HepG2 (cell line): ENCODE measurements around the gene RPL37A. TPM values are rescaled to one million over a fixed set of nuclear protein-coding genes. Genes with fewer than 3 reads are reported as not detected.

ENCODE experiments used
- BHLHE40 ChIP-seq: IDR thresholded peaks from 2 replicates; pipeline ENCODE4 v1.6.1; 2011; ENCODE audit warnings: low read length, improper control_type of control experiment
- FOSL2 ChIP-seq: sonication (generic); formaldehyde crosslinking; IDR thresholded peaks from 2 replicates; pipeline ENCODE4 v1.4.0; 2020; ENCODE audit warnings: missing genetic modification reagents
- GMEB2 ChIP-seq: IDR thresholded peaks from 2 replicates; pipeline ENCODE4 v1.6.1; 2016; ENCODE audit warnings: missing biosample characterization, missing genetic modification reagents, low read depth
- HDAC1 ChIP-seq: sonication (generic); formaldehyde crosslinking; IDR thresholded peaks from 2 replicates; pipeline ENCODE4 v1.5.1; 2020; ENCODE audit warnings: mild to moderate bottlenecking, missing genetic modification reagents
- HOXA9 ChIP-seq: sonication (generic); formaldehyde crosslinking; IDR thresholded peaks from 2 replicates; pipeline ENCODE4 v1.8.1; 2022; ENCODE audit warnings: missing genetic modification reagents, mild to moderate bottlenecking, moderate library complexity, borderline replicate concordance
- KDM6A ChIP-seq: IDR thresholded peaks from 2 replicates; pipeline ENCODE4 v1.6.1; 2016; ENCODE audit warnings: low read depth
- PRDM4 ChIP-seq: sonication (generic); formaldehyde crosslinking; IDR thresholded peaks from 2 replicates; pipeline ENCODE4 v1.9.0; 2021; ENCODE audit warnings: missing genetic modification reagents, borderline replicate concordance
- SP2 ChIP-seq: sonication (generic); formaldehyde crosslinking; IDR thresholded peaks from 2 replicates; pipeline ENCODE4 v1.5.1; 2020; ENCODE audit warnings: mild to moderate bottlenecking, missing genetic modification reagents
- TBL1XR1 ChIP-seq: fragments of 150-350 bp; IDR thresholded peaks from 2 replicates; pipeline ENCODE4 v1.6.1; 2014; ENCODE audit warnings: borderline replicate concordance, low read length; ENCODE audit not compliant: partially characterized antibody
- THAP11 ChIP-seq: IDR thresholded peaks from 2 replicates; pipeline ENCODE4 v1.6.1; 2016; ENCODE audit warnings: missing biosample characterization, missing genetic modification reagents
- YY1 ChIP-seq: IDR thresholded peaks from 2 replicates; pipeline ENCODE4 v1.6.1; 2011; ENCODE audit warnings: low read length, low read depth, moderate library complexity, mild to moderate bottlenecking; ENCODE audit not compliant: insufficient read depth, insufficient replicate concordance
- ZFX ChIP-seq: sonication (generic); formaldehyde crosslinking; IDR thresholded peaks from 2 replicates; pipeline ENCODE4 v1.4.0; 2020; ENCODE audit warnings: mild to moderate bottlenecking, low read depth, missing genetic modification reagents, moderate library complexity
- ZNF20 ChIP-seq: sonication (generic); formaldehyde crosslinking; IDR thresholded peaks from 2 replicates; pipeline ENCODE4 v1.4.0; 2020; ENCODE audit warnings: mild to moderate bottlenecking, moderate library complexity, missing genetic modification reagents
- ZNF382 ChIP-seq: sonication (generic); formaldehyde crosslinking; IDR thresholded peaks from 2 replicates; pipeline ENCODE4 v1.5.0; 2020; ENCODE audit warnings: missing genetic modification reagents, mild to moderate bottlenecking, borderline replicate concordance
- ZNF430 ChIP-seq: sonication (generic); formaldehyde crosslinking; IDR thresholded peaks from 2 replicates; pipeline ENCODE4 v1.9.0; 2021; ENCODE audit warnings: mild to moderate bottlenecking, missing genetic modification reagents
- ZNF441 ChIP-seq: sonication (generic); formaldehyde crosslinking; IDR thresholded peaks from 2 replicates; pipeline ENCODE4 v1.7.0; 2021; ENCODE audit warnings: missing genetic modification reagents, borderline replicate concordance
- ZNF468 ChIP-seq: sonication (generic); formaldehyde crosslinking; IDR thresholded peaks from 2 replicates; pipeline ENCODE4 v1.8.0; 2022; ENCODE audit warnings: mild to moderate bottlenecking, moderate library complexity, missing genetic modification reagents
- ZNF484 ChIP-seq: sonication (generic); formaldehyde crosslinking; IDR thresholded peaks from 2 replicates; pipeline ENCODE4 v1.5.1; 2020; ENCODE audit warnings: mild to moderate bottlenecking, low read depth, missing genetic modification reagents, borderline replicate concordance
- ZNF597 ChIP-seq: sonication (generic); formaldehyde crosslinking; IDR thresholded peaks from 2 replicates; pipeline ENCODE4 v1.5.0; 2020; ENCODE audit warnings: missing genetic modification reagents
- ZNF672 ChIP-seq: sonication (generic); formaldehyde crosslinking; IDR thresholded peaks from 2 replicates; pipeline ENCODE4 v1.8.1; 2022; ENCODE audit warnings: missing genetic modification reagents
- ZNF710 ChIP-seq: sonication (generic); formaldehyde crosslinking; IDR thresholded peaks from 2 replicates; pipeline ENCODE4 v1.5.0; 2020; ENCODE audit warnings: mild to moderate bottlenecking, missing genetic modification reagents, borderline replicate concordance
- ZSCAN12 ChIP-seq: sonication (generic); formaldehyde crosslinking; IDR thresholded peaks from 2 replicates; pipeline ENCODE4 v1.9.0; 2021; ENCODE audit warnings: mild to moderate bottlenecking, missing genetic modification reagents
- polyA plus RNA-seq, 8 experiments: library from polyadenylated mRNA; depleted of rRNA in 3 of 8; stranded (reverse) in 7 of 8; unstranded in 1 of 8; fragments of >200 nt; fragmentation: Illumina TruSeq in 4 of 8; extraction: Trizol in 4 of 8; gene quantifications; 2 replicates each; pipeline versions ENCODE4 v1.2.1 to v1.2.3, GENCODE V29; 2011 to 2016; ENCODE audit warnings: low read depth in 4 of 8, missing spikeins in 1 of 8, mixed read lengths in 1 of 8; ENCODE audit not compliant: insufficient read depth in 1 of 8
- total RNA-seq, 5 experiments: library from RNA; depleted of rRNA; stranded (reverse); fragments of >200 nt; fragmentation: Illumina TruSeq; extraction: Trizol; gene quantifications; 2 replicates each; pipeline ENCODE4 v1.2.3, GENCODE V29; 2016; ENCODE audit warnings: low read depth in 1 of 5

RPL37A gene
- total and polyA plus RNA-seq, 2 of the 13 experiments (the other 11 are each of a cell fraction or from before 2014, with no cell fraction given) = 6,902 to 7,910 TPM

- TF ChIP-seq HDAC1 (CRISPR knock-in tag) (peak; percentile 48), SP2 (no peak), PRDM4 (no peak), ZNF672 (CRISPR knock-in tag) (no peak), ZNF468 (CRISPR knock-in tag) (no peak), GMEB2 (CRISPR knock-in tag) (no peak), ZNF484 (CRISPR knock-in tag) (no peak), FOSL2 (CRISPR knock-in tag) (peak; percentile 78), TBL1XR1 (no peak), ZNF382 (CRISPR knock-in tag) (no peak), ZNF710 (CRISPR knock-in tag) (0 out of 2 replicates have a peak, but pooled peaks have one; percentile 42), ZSCAN12 (CRISPR knock-in tag) (no peak), ZNF597 (CRISPR knock-in tag) (no peak), ZFX (CRISPR knock-in tag) (0 out of 2 replicates have a peak, but pooled peaks have one; percentile 24), YY1 (no peak), ZNF441 (CRISPR knock-in tag) (peak; percentile 45; the same call in 1 of the 2 replicates), KDM6A (CRISPR knock-in tag) (no peak), THAP11 (CRISPR knock-in tag) (no peak), ZNF20 (CRISPR knock-in tag) (no peak), HOXA9 (CRISPR knock-in tag) (no peak), BHLHE40 (no peak), ZNF430 (CRISPR knock-in tag) (no peak)
Observed at GRCh38 chr2:216535454-216535995, 36.9 kb downstream of the RPL37A start (continued).
